HepG2 (cell line): ENCODE data around the gene ZFPL1. TPM values are rescaled to one million over a fixed set of nuclear protein-coding genes. Genes with fewer than 3 reads are reported as not detected.

ENCODE experiments used
- ATAC-seq: fragments of 200-7000 bp; cut with Tn5 transposase; 3 replicates; pipeline ENCODE4 v1.9.1; 2020; ENCODE audit warnings: mild to moderate bottlenecking, moderate library complexity
- BruUV-seq: library from RNA; stranded (reverse); fragments of 400-500 nt; replicated peaks from 2 replicates; lab custom pipeline; 2021; lab: Mats Ljungman, UMichigan
- CTCF ChIA-PET: fragments of 300-600 bp; formaldehyde crosslinking; extraction: SDS; loops from one replicate; lab custom pipeline; 2021; ENCODE audit warnings: low total read pairs, inconsistent platforms, low intra/inter-chr PET ratio; lab: Yijun Ruan, JAX
- POLR2A ChIA-PET: fragments of 350-600 bp; sonication (Branson Sonifier 250); formaldehyde crosslinking; loops from one replicate; lab custom pipeline; 2020; ENCODE audit warnings: antibody characterized with exemption, inconsistent platforms; lab: Yijun Ruan, JAX
- DNase-seq: peaks from one replicate; pipeline ENCODE4 v3.0.0-alpha.2; 2015; ENCODE audit warnings: low spot score
- FAIRE-seq: peaks from 3 replicates; lab custom pipeline; 2011; peaks lifted over from hg19 to GRCh38; lab: Jason Lieb, UNC
- H2AFZ ChIP-seq: one replicate; pipeline ENCODE4 v1.6.1; 2011; ENCODE audit warnings: low read length, inconsistent platforms
- H3K27ac ChIP-seq: fragments of 300-600 bp; 3 replicates; pipeline ENCODE4 v1.8.0; 2011; ENCODE audit warnings: mixed run types, mild to moderate bottlenecking, mixed read lengths, low read length, inconsistent platforms; ENCODE audit not compliant: insufficient read depth; ENCODE audit errors: extremely low read length
- H3K27me3 ChIP-seq, 2 experiments: fragments of 200-600 bp in 1 of 2; 2 replicates in 1 of 2; 3 replicates in 1 of 2; pipeline versions ENCODE4 v1.6.0 to v1.8.0; 2011; ENCODE audit warnings: low read length in 2 of 2, mild to moderate bottlenecking in 2 of 2, moderate library complexity in 2 of 2, inconsistent platforms in 1 of 2; ENCODE audit not compliant: insufficient read depth in 2 of 2, control insufficient read depth in 1 of 2
- H3K36me3 ChIP-seq, 2 experiments: fragments of 200-600 bp in 1 of 2; replicated peaks in 1 of 2; 2 replicates in 1 of 2; 3 replicates in 1 of 2; pipeline versions ENCODE4 v1.5.1 to v1.8.0; 2011; ENCODE audit warnings: low read length in 2 of 2, inconsistent platforms in 1 of 2; ENCODE audit not compliant: insufficient read depth in 2 of 2, control insufficient read depth in 1 of 2
- H3K4me1 ChIP-seq: 2 replicates; pipeline ENCODE4 v1.5.1; 2012; ENCODE audit warnings: low read length, inconsistent platforms; ENCODE audit not compliant: insufficient read depth
- H3K4me2 ChIP-seq: 2 replicates; pipeline ENCODE4 v1.6.0; 2011; ENCODE audit warnings: low read depth, low read length, inconsistent platforms
- H3K4me3 ChIP-seq, 3 experiments: fragments of 200-600 bp in 1 of 3; sonication (generic), shearing (Covaris generic) in 1 of 3; replicated peaks in 1 of 3; 2 replicates each; pipeline ENCODE4 v1.5.1; 2011 to 2016; ENCODE audit warnings: low read length in 3 of 3, inconsistent platforms in 2 of 3, low read depth in 2 of 3, mild to moderate bottlenecking in 2 of 3, control low read depth in 1 of 3, mixed read lengths in 1 of 3; ENCODE audit not compliant: insufficient read depth in 1 of 3
- H3K79me2 ChIP-seq: one replicate; pipeline ENCODE4 v1.6.1; 2011; ENCODE audit warnings: low read length, inconsistent platforms; ENCODE audit not compliant: insufficient read depth
- H3K9ac ChIP-seq: 2 replicates; pipeline ENCODE4 v1.6.0; 2011; ENCODE audit warnings: mild to moderate bottlenecking, low read depth, low read length, inconsistent platforms; ENCODE audit not compliant: insufficient read depth
- H3K9me3 ChIP-seq: 2 replicates; pipeline ENCODE4 v1.5.1; 2012; ENCODE audit warnings: mild to moderate bottlenecking, low read length
- H4K20me1 ChIP-seq: 2 replicates; pipeline ENCODE4 v1.6.0; 2011; ENCODE audit warnings: inconsistent platforms, mild to moderate bottlenecking, low read length, moderate library complexity; ENCODE audit not compliant: insufficient read depth
- AGO2 ChIP-seq: fragments of 200-400 bp; formaldehyde crosslinking; optimal IDR thresholded peaks from 2 replicates; pipeline ENCODE3; 2017; ENCODE audit warnings: mild to moderate bottlenecking, low read depth, low read length, moderate library complexity
- FIP1L1 ChIP-seq: fragments of 200-400 bp; formaldehyde crosslinking; IDR thresholded peaks from 2 replicates; pipeline ENCODE4 v1.6.1; 2018; ENCODE audit warnings: low read depth, mild to moderate bottlenecking, low read length, moderate library complexity, borderline replicate concordance; ENCODE audit not compliant: insufficient read depth
- ZNF547 ChIP-seq: sonication (generic); formaldehyde crosslinking; IDR thresholded peaks from 2 replicates; pipeline ENCODE4 v1.5.1; 2020; ENCODE audit warnings: mild to moderate bottlenecking, missing genetic modification reagents
- ZNF816 ChIP-seq: sonication (generic); formaldehyde crosslinking; IDR thresholded peaks from 2 replicates; pipeline ENCODE4 v1.8.0; 2022; ENCODE audit warnings: missing genetic modification reagents, mild to moderate bottlenecking, borderline replicate concordance
- ZSCAN25 ChIP-seq: sonication (generic); formaldehyde crosslinking; IDR thresholded peaks from 2 replicates; pipeline ENCODE4 v1.8.0; 2022; ENCODE audit warnings: mild to moderate bottlenecking, missing genetic modification reagents
- WGBS: methylation state at CpG from one replicate; pipeline ENCODE4 v1.1.6; 2017; ENCODE audit warnings: low lambda C conversion rate; 5-methylcytosine and 5-hydroxymethylcytosine counted together
- in situ Hi-C: cut with HindIII; loops from 2 replicates; pipeline ENCODE4 v1.10.0; 2017; ENCODE audit warnings: low pct_unique_long_range_greater_than_20kb; ENCODE audit not compliant: extremely low pct_ligation_motif_present
- intact Hi-C: fragments of 100-400 bp; cut with micrococcal nuclease; formaldehyde crosslinking; loops from one replicate; pipeline ENCODE4 v1.10.0; 2022; ENCODE audit not compliant: unreplicated experiment
- polyA plus RNA-seq, 8 experiments: library from polyadenylated mRNA; depleted of rRNA in 3 of 8; stranded (reverse) in 7 of 8; unstranded in 1 of 8; fragments of >200 nt; fragmentation: Illumina TruSeq in 4 of 8; extraction: Trizol in 4 of 8; gene quantifications; 2 replicates each; pipeline versions ENCODE4 v1.2.1 to v1.2.3, GENCODE V29; 2011 to 2016; ENCODE audit warnings: low read depth in 4 of 8, missing spikeins in 1 of 8, mixed read lengths in 1 of 8; ENCODE audit not compliant: insufficient read depth in 1 of 8
- total RNA-seq, 5 experiments: library from RNA; depleted of rRNA; stranded (reverse); fragments of >200 nt; fragmentation: Illumina TruSeq; extraction: Trizol; gene quantifications; 2 replicates each; pipeline ENCODE4 v1.2.3, GENCODE V29; 2016; ENCODE audit warnings: low read depth in 1 of 5

ZFPL1 gene
- total and polyA plus RNA-seq, 2 of the 13 experiments (the other 11 are each of a cell fraction or from before 2014, with no cell fraction given), result 32.2 to 56.0 TPM

DNA sequence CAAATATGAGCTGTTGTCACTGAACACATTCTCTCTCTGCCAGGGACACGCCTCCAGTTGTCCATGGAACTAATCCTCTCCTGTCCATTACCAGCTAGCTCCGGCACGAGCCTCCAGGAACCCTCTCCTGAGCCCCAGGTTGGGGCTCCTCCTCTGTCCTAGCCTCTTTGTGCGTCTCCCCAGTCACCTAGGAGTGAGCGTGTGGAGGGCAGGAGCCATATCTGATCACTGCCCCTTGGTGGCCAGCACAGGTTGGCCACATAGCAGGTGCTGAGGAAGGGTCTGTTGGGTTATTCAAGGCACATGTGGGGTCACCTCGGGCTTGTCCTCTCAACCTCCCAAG is 47.8 kb downstream of the ZFPL1 start:
- no peak for ATAC-seq
- no peak for FAIRE-seq
- POLR2A ChIA-PET, result interaction anchor here (0.8 to 2.7 kb wide), 4 partner anchors 10 to 50 kb away, joined by 3 to 20 read pairs (median 7); partner anchors contain the start of genes CAPN1, FAU and MRPL49
- Histone ChIP-seq H3K4me2 (no peak overlapping the region), H4K20me1 (peaks cover 17% of the 10 kb centered on the region), H3K4me3 (no peak overlapping the region), H3K9ac (no peak overlapping the region), H3K36me3 (peaks cover 34 to 54% of the 10 kb centered on the region in 2 experiments), H3K79me2 (peaks cover 26% of the 10 kb centered on the region), H3K4me1 (peaks cover 25% of the 10 kb centered on the region), H2AFZ (no peak overlapping the region), H3K27ac (no peak overlapping the region), H3K27me3 (no peaks in the 10 kb centered on the region; a peak in 1 of 5 replicates), H3K9me3 (no peaks in the 10 kb centered on the region)
- TF ChIP-seq ZSCAN25, result no peak
- TF ChIP-seq ZNF816, result no peak
- intact Hi-C loops (no loop called here), in situ Hi-C loops (no loop called here)
- no TSS peak for BruUV-seq
- 99% methylated on average over 5 of the region's 6 CpGs for WGBS
- no peak for DNase-seq
- CTCF ChIA-PET, result no interaction called here

DNA sequence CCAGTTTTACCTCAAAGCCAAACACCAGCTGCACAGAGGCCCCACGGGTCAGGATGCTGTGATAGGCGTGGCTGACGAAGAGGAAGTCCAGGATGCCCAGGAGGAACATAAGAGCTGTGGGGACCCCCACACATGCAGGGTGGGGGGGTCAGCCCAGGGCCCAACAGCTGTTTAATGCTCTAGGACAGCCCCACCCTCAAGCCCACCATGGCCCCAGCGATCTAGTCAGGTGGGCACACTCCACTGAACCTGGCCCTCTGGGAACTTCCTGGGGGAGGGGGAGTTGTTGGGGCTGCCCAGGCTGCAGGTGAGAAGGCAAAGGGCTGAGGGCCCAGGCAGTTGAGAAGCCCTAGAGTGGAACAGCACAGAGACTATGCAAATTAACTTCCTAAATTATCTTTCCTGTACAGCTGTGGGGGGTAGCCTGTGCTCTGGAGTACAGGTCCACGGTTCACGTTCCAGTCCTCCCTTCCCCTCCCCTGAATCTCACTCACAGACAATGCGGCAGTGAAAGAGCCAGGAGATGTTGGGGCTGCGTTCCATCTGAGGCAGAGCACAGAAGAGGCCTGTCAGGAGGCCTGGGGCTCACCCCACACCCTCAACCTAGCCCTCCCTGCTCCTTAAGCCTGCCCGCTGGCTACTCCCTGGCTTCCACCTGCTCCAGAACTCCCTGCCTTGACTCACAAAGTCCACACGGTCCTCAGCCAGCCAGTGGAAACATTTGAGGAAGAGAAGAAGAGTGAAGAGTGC is 48.4 kb downstream of the ZFPL1 start:
- 0 out of 2 replicates have a peak overlapping the region, but pooled peaks have one; percentile 7 for H3K9ac ChIP-seq
- no peak for TF ChIP-seq FIP1L1
- peak; percentile 24 for TF ChIP-seq AGO2
- peak; percentile 44; the same call in 1 of the 2 replicates for TF ChIP-seq ZNF547 (CRISPR knock-in tag)
- TF ChIP-seq, all 625 proteins: peak for 2
- ChIA-PET CTCF (interaction anchor here (1.3 kb wide), 1 partner anchor 48 kb away, joined by 3 read pairs; no protein-coding TSS in a partner anchor), POLR2A (interaction anchor here (0.8 to 5.1 kb wide), 9 partner anchors 10 to 49 kb away, joined by 3 to 105 read pairs (median 23); partner anchors contain the start of genes CAPN1, FAU, MRPL49 and TM7SF2)
- no TSS peak for BruUV-seq
- H4K20me1 ChIP-seq, result peaks cover 17% of the 10 kb centered on the region
- in situ Hi-C loops, result no loop called here
- WGBS, result 88% methylated on average over 4 of the region's 10 CpGs
- no peaks in the 10 kb centered on the region; a peak in 1 of 5 replicates for H3K27me3 ChIP-seq
- peaks cover 34 to 50% of the 10 kb centered on the region in 2 experiments for H3K36me3 ChIP-seq
- peak overlapping the region; percentile 85 to 94 (median 92); a peak in 4 of 6 replicates for H3K4me3 ChIP-seq
- FAIRE-seq (no peak), DNase-seq (no peak), ATAC-seq (no peak)
- no peak overlapping the region for H2AFZ ChIP-seq
- H3K27ac ChIP-seq, result no peak overlapping the region
- H3K9me3 ChIP-seq, result no peaks in the 10 kb centered on the region
- peak overlapping the region; percentile 92 for H3K4me2 ChIP-seq
- intact Hi-C loops, result no loop called here
- H3K4me1 ChIP-seq, result peaks cover 25% of the 10 kb centered on the region
- H3K79me2 ChIP-seq, result peaks cover 26% of the 10 kb centered on the region
